ENCODE results near the gene CASQ2. TPM values are rescaled to one million over a fixed set of nuclear protein-coding genes. Genes with fewer than 3 reads are reported as not detected.

Gene CASQ2
- total and polyA plus RNA-seq, 8 donors: 0.81 to 41.4 (median 7.9) TPM

- Histone ChIP-seq H3K4me1 (peaks cover 0 to 44% (median 11%) of the 10 kb centered on the region in 4 donors), H3K27ac (peak overlapping the region in 1 of 5 donors; percentile 56), H3K9me3 (no peaks in the 10 kb centered on the region), H3K36me3 (no peaks in the 10 kb centered on the region), H3K4me3 (no peak overlapping the region), H3K27me3 (no peaks in the 10 kb centered on the region)
- no peak for DNase-seq
- intact Hi-C loops (cut with DNase I; ENCODE audit: low total_unique reads): no loop called here
- TF ChIP-seq EP300 (IDR thresholded peaks at IDR 0.05) (no peak), CTCF (IDR thresholded peaks at IDR 0.05) (no peak), POLR2AphosphoS5 (IDR thresholded peaks at IDR 0.05) (no peak), POLR2A (IDR thresholded peaks at IDR 0.05) (no peak)
- WGBS, 5 donors: 76 to 86% (median 82%) methylated on average over 8 of the region's 8 CpGs
Measured at GRCh38 chr1:115755456-115756370, 12.8 kb downstream of the CASQ2 start.

- WGBS, 5 donors: 44 to 70% (median 62%) methylated on average over 7 to 8 of the region's 8 CpGs
- intact Hi-C loops (cut with DNase I; ENCODE audit: low total_unique reads): no loop called here
- peak overlapping the region in 2 of 5 donors; percentile 10 to 56 for H3K27ac ChIP-seq
- TF ChIP-seq EP300 (IDR thresholded peaks at IDR 0.05): no peak
- TF ChIP-seq POLR2AphosphoS5 (IDR thresholded peaks at IDR 0.05): peak in 1 of 3 donors; percentile 49
- TF ChIP-seq POLR2A (IDR thresholded peaks at IDR 0.05): no peak
- TF ChIP-seq CTCF (IDR thresholded peaks at IDR 0.05): no peak
- no peaks in the 10 kb centered on the region for H3K36me3 ChIP-seq
- H3K9me3 ChIP-seq: no peaks in the 10 kb centered on the region
- H3K4me3 ChIP-seq: no peak overlapping the region
- H3K4me1 ChIP-seq: peaks cover 0 to 53% (median 11%) of the 10 kb centered on the region in 4 donors
- peak in 1 of 2 donors; percentile 13 for DNase-seq
- H3K27me3 ChIP-seq: no peaks in the 10 kb centered on the region
Measured at GRCh38 chr1:115753830-115754229, 14.7 kb downstream of the CASQ2 start.

GRCh38 chr1:115753361-115753760 is 15.2 kb downstream of the CASQ2 start:
- intact Hi-C loops (cut with DNase I; ENCODE audit: low total_unique reads): no loop called here
- Histone ChIP-seq H3K4me3 (no peak overlapping the region), H3K27ac (peak overlapping the region in 2 of 5 donors; percentile 10 to 56), H3K4me1 (peaks cover 0 to 52% (median 10%) of the 10 kb centered on the region in 4 donors), H3K9me3 (no peaks in the 10 kb centered on the region), H3K36me3 (no peaks in the 10 kb centered on the region), H3K27me3 (no peaks in the 10 kb centered on the region)
- 87 to 95% (median 93%) methylated on average over 7 of the region's 7 CpGs for WGBS, 5 donors
- TF ChIP-seq CTCF (IDR thresholded peaks at IDR 0.05): no peak
- TF ChIP-seq POLR2A (IDR thresholded peaks at IDR 0.05): no peak
- TF ChIP-seq EP300 (IDR thresholded peaks at IDR 0.05): no peak
- no peak for TF ChIP-seq POLR2AphosphoS5 (IDR thresholded peaks at IDR 0.05)
- no peak for DNase-seq

GRCh38 chr1:115748401-115749150 is 19.9 kb downstream of the CASQ2 start:
- TF ChIP-seq EP300 (IDR thresholded peaks at IDR 0.05) (no peak), POLR2A (IDR thresholded peaks at IDR 0.05) (no peak), CTCF (IDR thresholded peaks at IDR 0.05) (no peak), POLR2AphosphoS5 (IDR thresholded peaks at IDR 0.05) (no peak)
- Histone ChIP-seq H3K36me3 (no peaks in the 10 kb centered on the region), H3K4me1 (peaks cover 0 to 17% (median 0%) of the 10 kb centered on the region in 4 donors), H3K27ac (peak overlapping the region in 2 of 5 donors; percentile 29 to 72), H3K9me3 (no peaks in the 10 kb centered on the region), H3K4me3 (no peak overlapping the region), H3K27me3 (no peaks in the 10 kb centered on the region)
- intact Hi-C loops (cut with DNase I; ENCODE audit: low total_unique reads): no loop called here
- peak in 1 of 2 donors; percentile 60 for DNase-seq
- WGBS, 5 donors: 34 to 69% (median 47%) methylated on average over 5 of the region's 5 CpGs
